HCT116 (cell line): ENCODE results near the gene PATE3. TPM values are rescaled to one million over a fixed set of nuclear protein-coding genes. Genes with fewer than 3 reads are reported as not detected.

Experiments used
- ATAC-seq: fragments of 200-7000 bp; cut with Tn5 transposase; 2 replicates; pipeline ENCODE4 v1.9.1; 2020; ENCODE audit warnings: mild to moderate bottlenecking, moderate library complexity
- BruUV-seq: library from RNA; stranded (reverse); fragments of 400-500 nt; replicated peaks from 2 replicates; lab custom pipeline; 2021; lab: Mats Ljungman, UMichigan
- CTCF ChIA-PET: fragments of 300-600 bp; sonication (Branson Sonifier 250); formaldehyde crosslinking; loops from one replicate; lab custom pipeline; 2021; ENCODE audit warnings: antibody characterized with exemption; lab: Charles Lee
- POLR2A ChIA-PET: fragments of 300-600, 350-600 bp; sonication (Branson Sonifier 250); formaldehyde crosslinking; loops from one replicate; lab custom pipeline; 2021; ENCODE audit warnings: antibody characterized with exemption; lab: Charles Lee
- RAD21 ChIA-PET, 2 experiments: fragments of 300-600 bp; sonication (Branson Sonifier 250); formaldehyde crosslinking; loops; one replicate each; lab custom pipeline; 2023; ENCODE audit warnings: low total read pairs in 2 of 2; ENCODE audit not compliant: uncharacterized antibody in 2 of 2, unreplicated experiment in 2 of 2, low non-redundant PET in 1 of 2; lab: Charles Lee
- DNase-seq: peaks from one replicate; pipeline ENCODE4 v3.0.0-alpha.2; 2010; ENCODE audit warnings: low read depth, low spot score
- H2AFZ ChIP-seq: fragments of 200-600 bp; shearing (Covaris generic), sonication (generic); 2 replicates; pipeline ENCODE4 v1.6.1; 2017; ENCODE audit warnings: low read depth, mixed run types, mixed read lengths, antibody characterized with exemption, low read length; ENCODE audit not compliant: poor library complexity, severe bottlenecking
- H3K27ac ChIP-seq: 2 replicates; pipeline ENCODE4 v1.5.1; 2012; ENCODE audit warnings: low read depth, low read length
- H3K27me3 ChIP-seq: fragments of 200-600 bp; sonication (generic); 2 replicates; pipeline ENCODE4 v1.6.1; 2016; ENCODE audit warnings: mixed run types, low read length, mixed read lengths; ENCODE audit not compliant: insufficient read depth
- H3K36me3 ChIP-seq, 2 experiments: fragments of 200-500 bp in 1 of 2; fragments of 200-600 bp in 1 of 2; sonication (Bioruptor generic) in 1 of 2; sonication (generic) in 1 of 2; 2 replicates each; pipeline versions ENCODE4 v1.5.1 to v1.6.1; 2014 to 2016; ENCODE audit warnings: low read length in 2 of 2, inconsistent platforms in 1 of 2, mixed read lengths in 1 of 2, mixed run types in 1 of 2; ENCODE audit not compliant: insufficient read depth in 2 of 2, control insufficient read depth in 1 of 2
- H3K4me1 ChIP-seq, 2 experiments: fragments of 200-600 bp in 1 of 2; sonication (generic) in 1 of 2; 2 replicates each; pipeline versions ENCODE4 v1.5.1 to v1.6.1; 2012 to 2017; ENCODE audit warnings: low read length in 2 of 2, inconsistent platforms in 1 of 2, mild to moderate bottlenecking in 1 of 2, mixed read lengths in 1 of 2, mixed run types in 1 of 2, moderate library complexity in 1 of 2; ENCODE audit not compliant: insufficient read depth in 2 of 2, control insufficient read depth in 1 of 2
- H3K4me2 ChIP-seq: fragments of 200-600 bp; sonication (generic); 2 replicates; pipeline ENCODE4 v1.6.1; 2017; ENCODE audit warnings: mixed run types, low read length, mixed read lengths
- H3K4me3 ChIP-seq, 2 experiments: fragments of 200-600 bp in 1 of 2; sonication (generic) in 1 of 2; replicated peaks in 1 of 2; 2 replicates each; pipeline ENCODE4 v1.5.1; 2011 to 2016; ENCODE audit warnings: low read length in 2 of 2, control low read depth in 1 of 2, low read depth in 1 of 2, mild to moderate bottlenecking in 1 of 2, mixed read lengths in 1 of 2, mixed run types in 1 of 2
- H3K79me2 ChIP-seq: fragments of 200-600 bp; sonication (generic); 2 replicates; pipeline ENCODE4 v1.6.1; 2017; ENCODE audit warnings: mild to moderate bottlenecking, mixed run types, low read length, moderate library complexity, mixed read lengths; ENCODE audit not compliant: insufficient read depth
- H3K9ac ChIP-seq: fragments of 200-600 bp; sonication (generic); 2 replicates; pipeline ENCODE4 v1.6.1; 2016; ENCODE audit warnings: low read length, mixed read lengths
- H3K9me2 ChIP-seq: fragments of 200-600 bp; sonication (generic), shearing (Covaris generic); 2 replicates; pipeline ENCODE4 v1.6.1; 2017; ENCODE audit warnings: mixed run types, mild to moderate bottlenecking, moderate library complexity; ENCODE audit not compliant: insufficient read depth
- H3K9me3 ChIP-seq, 2 experiments: fragments of 200-500 bp in 1 of 2; fragments of 200-600 bp in 1 of 2; sonication (Bioruptor generic) in 1 of 2; sonication (generic) in 1 of 2; 2 replicates each; pipeline ENCODE4 v1.6.1; 2014 to 2017; ENCODE audit warnings: low read length in 2 of 2, mixed read lengths in 2 of 2, inconsistent platforms in 1 of 2, low read depth in 1 of 2, mild to moderate bottlenecking in 1 of 2, mixed run types in 1 of 2, moderate library complexity in 1 of 2; ENCODE audit not compliant: control insufficient read depth in 1 of 2, insufficient read depth in 1 of 2
- H4K20me1 ChIP-seq: fragments of 200-600 bp; sonication (generic), shearing (Covaris generic); 2 replicates; pipeline ENCODE4 v1.6.1; 2017; ENCODE audit warnings: mixed run types, mild to moderate bottlenecking, moderate library complexity; ENCODE audit not compliant: insufficient read depth
- CEBPB ChIP-seq: IDR thresholded peaks from 2 replicates; pipeline ENCODE4 v1.6.1; 2012; ENCODE audit warnings: low read depth
- EGR1 ChIP-seq: IDR thresholded peaks from 2 replicates; pipeline ENCODE4 v1.6.1; 2012; ENCODE audit warnings: low read depth
- ELF1 ChIP-seq: IDR thresholded peaks from 2 replicates; pipeline ENCODE4 v1.6.1; 2012; ENCODE audit warnings: low read depth, borderline replicate concordance
- EZH2 ChIP-seq: fragments of 200-600 bp; sonication (generic); IDR thresholded peaks from 2 replicates; pipeline ENCODE4 v1.6.1; 2017; ENCODE audit warnings: antibody characterized with exemption, mixed run types
- JUND ChIP-seq: IDR thresholded peaks from 2 replicates; pipeline ENCODE4 v1.6.1; 2012
- POLR2A ChIP-seq: IDR thresholded peaks from 2 replicates; pipeline ENCODE4 v1.7.0; 2011; ENCODE audit warnings: borderline replicate concordance; ENCODE audit not compliant: insufficient read depth, insufficient read length; ENCODE audit errors: extremely low read depth
- POLR2AphosphoS5 ChIP-seq: IDR thresholded peaks from 2 replicates; pipeline ENCODE4 v1.6.1; 2011; ENCODE audit warnings: mild to moderate bottlenecking, low read depth, low read length, moderate library complexity
- RAD21 ChIP-seq: IDR thresholded peaks from 2 replicates; pipeline ENCODE4 v1.6.1; 2012; ENCODE audit warnings: low read depth, mild to moderate bottlenecking
- TCF7L2 ChIP-seq: IDR thresholded peaks from 2 replicates; pipeline ENCODE4 v1.7.0; 2011; ENCODE audit warnings: borderline replicate concordance, inconsistent platforms; ENCODE audit not compliant: insufficient read depth, insufficient read length; ENCODE audit errors: extremely low read depth
- YY1 ChIP-seq: IDR thresholded peaks from 2 replicates; pipeline ENCODE4 v1.6.1; 2011; ENCODE audit warnings: low read length, low read depth, moderate library complexity, mild to moderate bottlenecking; ENCODE audit not compliant: insufficient replicate concordance; ENCODE audit errors: extremely low read depth
- ZFX ChIP-seq: fragments of 450-650 bp; IDR thresholded peaks from 2 replicates; pipeline ENCODE4 v1.6.1; 2017
- intact Hi-C: fragments of 100-400 bp; cut with micrococcal nuclease; formaldehyde crosslinking; loops from 2 replicates; pipeline ENCODE4 v1.10.0; 2022
- total RNA-seq: library from RNA; stranded (reverse); gene quantifications from one replicate; pipeline ENCODE4 v1.2.1, GENCODE V29; 2021; ENCODE audit not compliant: unreplicated experiment
- TF ChIP-seq, protein P1 (sequence below), 3 experiments: fragments of 200-600 bp in 1 of 3; sonication (generic) in 1 of 3; IDR thresholded peaks in 2 of 3; conservative IDR thresholded peaks in 1 of 3; 2 replicates each; pipeline ENCODE4 v1.5.1; 2012 to 2017; ENCODE audit warnings: low read depth in 2 of 3, low read length in 2 of 3, antibody characterized with exemption in 1 of 3, borderline replicate concordance in 1 of 3, control low read depth in 1 of 3, mild to moderate bottlenecking in 1 of 3, mixed read lengths in 1 of 3, mixed run types in 1 of 3, moderate library complexity in 1 of 3; ENCODE audit not compliant: insufficient read depth in 1 of 3

The PATE3 gene
- total RNA-seq, 1 experiment from 2014 or later, result not detected

DNA sequence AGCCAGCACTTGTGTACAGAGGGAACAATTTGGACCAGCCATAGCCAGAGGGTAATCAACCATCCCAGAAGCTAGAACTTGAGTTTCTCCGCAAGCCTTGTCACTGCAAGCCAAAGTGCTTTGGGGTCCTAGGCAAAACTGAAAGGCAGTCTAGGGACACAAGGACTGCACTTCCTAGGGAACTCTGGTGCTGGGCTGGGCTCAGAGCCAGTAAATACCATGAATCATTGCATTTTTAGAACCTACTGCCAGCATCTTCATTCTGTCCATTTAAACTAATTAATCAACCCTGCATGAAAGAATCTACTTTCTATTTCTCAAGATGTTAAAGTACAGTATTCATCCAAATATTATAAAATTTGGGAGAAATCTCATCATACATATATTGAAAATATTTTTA, 20.0 kb downstream of the PATE3 start:
- ChIA-PET POLR2A (no interaction called here), RAD21 (no interaction called here), CTCF (no interaction called here)
- Histone ChIP-seq H3K9ac (no peak overlapping the region), H3K4me2 (no peak overlapping the region), H4K20me1 (no peaks in the 10 kb centered on the region), H3K36me3 (no peaks in the 10 kb centered on the region), H3K27ac (no peak overlapping the region), H3K27me3 (0 out of 2 replicates have a peak, but pooled peaks cover 5% of the 10 kb centered on the region), H3K4me1 (no peaks in the 10 kb centered on the region), H3K79me2 (no peaks in the 10 kb centered on the region), H3K4me3 (no peak overlapping the region), H3K9me2 (no peaks in the 10 kb centered on the region), H3K9me3 (peaks cover 0 to 3% of the 10 kb centered on the region in 2 experiments; a peak in 1 of 4 replicates), H2AFZ (no peak overlapping the region)
- DNase-seq, result no peak
- TF ChIP-seq POLR2A (no peak), CEBPB (no peak), JUND (no peak), POLR2AphosphoS5 (no peak), ZFX (no peak), YY1 (no peak), TCF7L2 (no peak)
- TF ChIP-seq, protein P1, sequence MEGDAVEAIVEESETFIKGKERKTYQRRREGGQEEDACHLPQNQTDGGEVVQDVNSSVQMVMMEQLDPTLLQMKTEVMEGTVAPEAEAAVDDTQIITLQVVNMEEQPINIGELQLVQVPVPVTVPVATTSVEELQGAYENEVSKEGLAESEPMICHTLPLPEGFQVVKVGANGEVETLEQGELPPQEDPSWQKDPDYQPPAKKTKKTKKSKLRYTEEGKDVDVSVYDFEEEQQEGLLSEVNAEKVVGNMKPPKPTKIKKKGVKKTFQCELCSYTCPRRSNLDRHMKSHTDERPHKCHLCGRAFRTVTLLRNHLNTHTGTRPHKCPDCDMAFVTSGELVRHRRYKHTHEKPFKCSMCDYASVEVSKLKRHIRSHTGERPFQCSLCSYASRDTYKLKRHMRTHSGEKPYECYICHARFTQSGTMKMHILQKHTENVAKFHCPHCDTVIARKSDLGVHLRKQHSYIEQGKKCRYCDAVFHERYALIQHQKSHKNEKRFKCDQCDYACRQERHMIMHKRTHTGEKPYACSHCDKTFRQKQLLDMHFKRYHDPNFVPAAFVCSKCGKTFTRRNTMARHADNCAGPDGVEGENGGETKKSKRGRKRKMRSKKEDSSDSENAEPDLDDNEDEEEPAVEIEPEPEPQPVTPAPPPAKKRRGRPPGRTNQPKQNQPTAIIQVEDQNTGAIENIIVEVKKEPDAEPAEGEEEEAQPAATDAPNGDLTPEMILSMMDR (IDR thresholded peaks at IDR 0.05 in 2 of 3, conservative IDR thresholded peaks at IDR 0.05 in 1 of 3; ENCODE audit: borderline replicate concordance in 1 of 3, insufficient read depth in 1 of 3, low read depth in 2 of 3, low read length in 2 of 3), result no peak
- ATAC-seq, result no peak
- BruUV-seq, result no TSS peak
- intact Hi-C loops, result no loop called here

DNA sequence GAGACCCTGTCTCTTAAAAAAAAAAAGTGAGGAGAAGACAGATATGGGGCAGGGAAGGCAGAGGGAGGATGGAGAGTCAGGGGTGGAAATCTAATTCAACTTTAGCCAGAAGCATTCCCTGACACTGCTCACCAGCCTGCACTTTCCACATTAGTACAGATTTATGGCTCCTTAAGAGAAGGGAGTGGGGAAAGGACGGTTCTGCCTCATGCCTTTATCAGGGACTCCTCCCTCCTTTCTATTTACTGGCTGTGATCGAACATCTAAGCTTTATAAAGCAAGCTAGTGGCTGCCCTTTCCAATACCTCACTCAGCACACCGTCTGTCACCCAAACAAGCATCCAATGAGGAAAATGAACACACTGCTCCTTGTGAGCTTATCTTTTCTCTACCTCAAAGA, 45.1 kb downstream of the PATE3 start, which contains the start of gene PATE4:
Gene PATE4 (plus strand): TSS at position 301 of the 400 bp plus-strand sequence. CDS start 44 bp downstream, at position 345.
- Histone ChIP-seq H3K9me3 (no peaks in the 10 kb centered on the region), H4K20me1 (no peaks in the 10 kb centered on the region), H3K4me1 (no peaks in the 10 kb centered on the region), H3K27ac (no peak within 1 kb of the TSS), H2AFZ (no peak within 1 kb of the TSS), H3K4me3 (no peak within 1 kb of the TSS), H3K79me2 (no peaks in the 10 kb centered on the region), H3K9ac (no peak within 1 kb of the TSS), H3K9me2 (no peaks in the 10 kb centered on the region), H3K4me2 (no peak within 1 kb of the TSS), H3K36me3 (no peaks in the 10 kb centered on the region), H3K27me3 (peaks cover 58% of the 10 kb centered on the region)
- ATAC-seq, result no peak
- ChIA-PET CTCF (no interaction called here), RAD21 (no interaction called here), POLR2A (no interaction called here)
- no TSS peak for BruUV-seq
- DNase-seq, result no peak
- intact Hi-C loops, result no loop called here
- TF ChIP-seq ZFX, result no peak
- TF ChIP-seq TCF7L2, result no peak
- no peak for TF ChIP-seq YY1
- TF ChIP-seq, protein P1 (IDR thresholded peaks at IDR 0.05 in 2 of 3, conservative IDR thresholded peaks at IDR 0.05 in 1 of 3; ENCODE audit: borderline replicate concordance in 1 of 3, insufficient read depth in 1 of 3, low read depth in 2 of 3, low read length in 2 of 3), result no peak
- TF ChIP-seq EGR1, result no peak
- no peak for TF ChIP-seq EZH2
- TF ChIP-seq ELF1, result no peak
- TF ChIP-seq RAD21, result no peak
